Caki2 (cell line): ENCODE results near the gene PGAM2. TPM values are rescaled to one million over a fixed set of nuclear protein-coding genes. Genes with fewer than 3 reads are reported as not detected.

ENCODE experiments used
- DNase-seq: peaks from one replicate; pipeline ENCODE4 v3.0.0-alpha.2; 2015; ENCODE audit warnings: low read depth
- in situ Hi-C: cut with HindIII; loops from 2 replicates; pipeline ENCODE4 v1.10.0; 2016; ENCODE audit warnings: low sequenced_read_pairs, low pct_unique_long_range_greater_than_20kb, mixed read lengths
- total RNA-seq: library from RNA; depleted of rRNA; stranded (reverse); fragments of >200 nt; shearing (Covaris generic); gene quantifications from 2 replicates; pipeline ENCODE4 v1.2.3, GENCODE V29; 2014; ENCODE audit warnings: low replicate concordance; rRNA removed

The PGAM2 gene
- total RNA-seq: not detected in 2 replicates

DNA sequence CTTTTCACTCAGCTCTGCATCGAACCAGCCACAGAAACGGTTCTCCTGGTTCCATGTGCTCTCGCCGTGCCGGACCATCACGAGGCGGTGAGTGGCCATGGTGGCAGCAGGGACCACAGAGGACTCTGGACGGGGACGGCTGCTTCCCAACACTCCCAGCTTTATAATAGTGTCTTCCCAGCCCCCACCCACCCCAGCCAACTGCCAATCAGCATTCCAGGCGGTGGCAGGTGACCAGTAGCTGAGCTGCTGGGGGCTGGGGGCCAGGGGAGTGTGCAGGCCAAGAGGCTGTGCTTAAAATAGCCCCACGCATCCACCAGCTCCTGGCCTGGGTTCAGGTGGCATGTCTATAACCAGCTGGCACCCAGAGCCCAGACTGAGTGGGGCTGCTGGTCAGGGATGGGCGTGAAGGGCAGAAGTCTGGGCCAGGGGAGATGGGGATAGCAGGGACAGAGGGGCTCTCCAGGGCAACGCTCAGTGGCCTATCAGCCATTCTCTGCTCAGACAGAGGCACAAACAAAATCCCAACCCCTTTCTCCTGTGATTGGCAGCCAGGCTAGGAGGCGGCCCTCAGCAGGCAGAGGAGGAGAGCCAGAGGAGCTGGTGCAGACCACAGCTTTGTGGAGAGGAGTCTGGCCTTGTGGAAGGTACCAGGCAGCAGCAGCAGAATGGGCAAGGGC is at the start of gene PGAM2:
Gene PGAM2, minus strand, starts transcription at position 137 of the 680 bp plus-strand sequence. Its CDS starts 38 bp downstream, at position 99.
- in situ Hi-C loops: no loop called here
- no peak for DNase-seq

DNA sequence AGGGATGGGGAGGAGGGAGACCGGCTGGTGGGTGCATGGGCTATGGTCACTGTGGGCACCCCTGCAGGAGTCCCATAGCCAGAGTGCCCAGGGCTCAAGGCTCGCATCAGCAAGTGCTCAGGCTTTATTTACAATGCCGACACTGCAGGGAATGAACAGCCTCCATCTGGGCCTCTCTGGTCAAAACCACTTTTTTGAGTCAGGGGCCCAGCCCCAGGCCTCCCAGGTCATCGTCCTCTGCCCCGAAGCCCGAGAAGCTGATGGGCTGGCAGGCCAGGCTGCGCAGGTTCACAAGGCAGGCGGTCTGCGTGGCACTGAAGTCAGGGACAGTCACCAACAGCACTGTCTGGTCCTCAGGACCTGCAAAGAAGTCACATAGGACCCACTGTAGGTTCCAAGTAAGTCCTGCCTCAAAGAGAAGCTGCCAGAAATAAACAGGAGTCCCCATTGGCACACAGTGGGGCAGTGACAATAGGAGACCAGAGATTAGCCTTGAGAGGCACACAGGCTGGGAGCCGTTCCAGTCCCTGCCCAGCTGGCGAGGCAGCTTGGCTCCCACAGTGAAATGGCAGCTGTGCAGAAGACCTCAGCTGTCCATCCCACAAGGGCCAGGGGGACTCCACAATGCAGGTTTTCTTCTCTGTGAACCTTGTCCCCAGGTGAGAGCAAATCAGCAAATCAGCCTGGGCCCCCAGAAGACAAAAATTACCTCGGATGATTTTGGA is 49.4 kb upstream of the PGAM2 start:
- in situ Hi-C loops: no loop called here
- DNase-seq: no peak

DNA sequence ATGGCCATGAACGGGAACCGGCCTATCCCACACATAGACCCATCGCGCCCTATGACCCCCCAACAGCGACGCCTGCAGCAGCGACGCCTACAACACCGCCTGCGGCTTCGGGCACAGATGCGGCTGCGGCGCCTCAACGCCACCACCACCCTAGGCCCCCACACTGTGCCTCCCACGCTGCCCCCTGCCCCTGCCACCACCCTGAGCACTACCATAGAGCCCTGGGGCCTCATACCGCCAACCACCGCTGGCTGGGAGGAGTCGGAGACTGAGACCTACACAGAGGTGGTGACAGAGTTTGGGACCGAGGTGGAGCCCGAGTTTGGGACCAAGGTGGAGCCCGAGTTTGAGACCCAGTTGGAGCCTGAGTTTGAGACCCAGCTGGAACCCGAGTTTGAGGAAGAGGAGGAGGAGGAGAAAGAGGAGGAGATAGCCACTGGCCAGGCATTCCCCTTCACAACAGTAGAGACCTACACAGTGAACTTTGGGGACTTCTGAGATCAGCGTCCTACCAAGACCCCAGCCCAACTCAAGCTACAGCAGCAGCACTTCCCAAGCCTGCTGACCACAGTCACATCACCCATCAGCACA is 48.5 kb upstream of the PGAM2 start:
- DNase-seq: no peak
- in situ Hi-C loops: no loop called here

DNA sequence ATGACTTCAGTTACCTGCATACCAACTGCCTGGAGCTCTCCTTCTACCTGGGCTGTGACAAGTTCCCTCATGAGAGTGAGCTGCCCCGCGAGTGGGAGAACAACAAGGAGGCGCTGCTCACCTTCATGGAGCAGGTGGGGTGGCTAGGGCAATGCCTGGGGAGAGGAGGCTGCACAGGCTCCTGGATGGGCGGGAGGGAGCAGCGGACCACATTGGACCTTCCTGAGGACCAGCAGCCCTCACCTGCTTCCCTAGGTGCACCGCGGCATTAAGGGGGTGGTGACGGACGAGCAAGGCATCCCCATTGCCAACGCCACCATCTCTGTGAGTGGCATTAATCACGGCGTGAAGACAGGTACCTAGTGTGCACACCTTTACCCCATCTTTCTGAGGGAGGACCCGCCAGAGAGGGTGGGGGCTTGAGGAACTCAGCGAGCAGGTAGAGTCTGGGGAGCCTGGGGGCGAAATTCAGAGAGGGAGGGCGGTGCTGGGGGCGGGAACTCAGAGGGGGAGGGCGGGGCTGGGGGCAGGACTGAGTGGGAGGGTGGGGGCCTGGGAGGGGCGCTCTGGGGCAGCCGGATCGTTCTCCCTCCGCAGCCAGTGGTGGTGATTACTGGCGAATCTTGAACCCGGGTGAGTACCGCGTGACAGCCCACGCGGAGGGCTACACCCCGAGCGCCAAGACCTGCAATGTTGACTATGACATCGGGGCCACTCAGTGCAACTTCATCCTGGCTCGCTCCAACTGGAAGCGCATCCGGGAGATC is 47.8 kb upstream of the PGAM2 start:
- in situ Hi-C loops: no loop called here
- no peak for DNase-seq

DNA sequence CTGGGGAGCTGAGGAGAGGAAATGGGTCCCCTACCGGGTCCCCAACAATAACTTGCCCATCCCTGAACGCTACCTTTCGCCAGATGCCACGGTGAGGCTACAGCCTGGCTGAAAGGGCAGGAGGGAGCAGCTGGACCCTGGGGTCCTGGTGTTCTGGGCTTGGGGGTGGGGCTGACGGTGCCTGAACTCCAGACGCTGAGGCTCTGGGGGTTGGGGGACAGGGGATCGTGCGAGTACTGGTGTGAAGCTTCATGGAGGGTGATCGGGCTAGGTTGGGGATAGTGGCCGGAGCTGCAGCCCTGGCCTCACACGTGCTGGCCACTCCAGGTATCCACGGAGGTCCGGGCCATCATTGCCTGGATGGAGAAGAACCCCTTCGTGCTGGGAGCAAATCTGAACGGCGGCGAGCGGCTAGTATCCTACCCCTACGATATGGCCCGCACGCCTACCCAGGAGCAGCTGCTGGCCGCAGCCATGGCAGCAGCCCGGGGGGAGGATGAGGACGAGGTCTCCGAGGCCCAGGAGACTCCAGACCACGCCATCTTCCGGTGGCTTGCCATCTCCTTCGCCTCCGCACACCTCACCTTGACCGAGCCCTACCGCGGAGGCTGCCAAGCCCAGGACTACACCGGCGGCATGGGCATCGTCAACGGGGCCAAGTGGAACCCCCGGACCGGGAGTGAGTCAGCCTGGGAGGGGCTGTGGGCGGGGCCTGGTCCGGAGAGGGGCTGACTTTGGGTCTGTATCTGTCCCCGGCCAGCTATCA is 47.0 kb upstream of the PGAM2 start:
- no peak for DNase-seq
- in situ Hi-C loops: no loop called here

DNA sequence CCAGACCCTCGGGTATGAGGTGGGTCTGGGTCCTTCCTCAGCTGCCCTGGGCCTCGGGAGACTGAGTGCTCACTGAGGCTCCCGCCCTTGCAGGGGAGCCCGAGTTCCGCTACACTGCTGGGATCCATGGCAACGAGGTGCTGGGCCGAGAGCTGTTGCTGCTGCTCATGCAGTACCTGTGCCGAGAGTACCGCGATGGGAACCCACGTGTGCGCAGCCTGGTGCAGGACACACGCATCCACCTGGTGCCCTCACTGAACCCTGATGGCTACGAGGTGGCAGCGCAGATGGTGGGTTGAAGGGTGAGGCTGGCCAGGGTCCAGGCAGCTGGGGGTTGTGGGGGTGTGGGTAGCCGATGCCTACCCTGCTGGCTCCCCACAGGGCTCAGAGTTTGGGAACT is 46.4 kb upstream of the PGAM2 start:
- in situ Hi-C loops: no loop called here
- no peak for DNase-seq

DNA sequence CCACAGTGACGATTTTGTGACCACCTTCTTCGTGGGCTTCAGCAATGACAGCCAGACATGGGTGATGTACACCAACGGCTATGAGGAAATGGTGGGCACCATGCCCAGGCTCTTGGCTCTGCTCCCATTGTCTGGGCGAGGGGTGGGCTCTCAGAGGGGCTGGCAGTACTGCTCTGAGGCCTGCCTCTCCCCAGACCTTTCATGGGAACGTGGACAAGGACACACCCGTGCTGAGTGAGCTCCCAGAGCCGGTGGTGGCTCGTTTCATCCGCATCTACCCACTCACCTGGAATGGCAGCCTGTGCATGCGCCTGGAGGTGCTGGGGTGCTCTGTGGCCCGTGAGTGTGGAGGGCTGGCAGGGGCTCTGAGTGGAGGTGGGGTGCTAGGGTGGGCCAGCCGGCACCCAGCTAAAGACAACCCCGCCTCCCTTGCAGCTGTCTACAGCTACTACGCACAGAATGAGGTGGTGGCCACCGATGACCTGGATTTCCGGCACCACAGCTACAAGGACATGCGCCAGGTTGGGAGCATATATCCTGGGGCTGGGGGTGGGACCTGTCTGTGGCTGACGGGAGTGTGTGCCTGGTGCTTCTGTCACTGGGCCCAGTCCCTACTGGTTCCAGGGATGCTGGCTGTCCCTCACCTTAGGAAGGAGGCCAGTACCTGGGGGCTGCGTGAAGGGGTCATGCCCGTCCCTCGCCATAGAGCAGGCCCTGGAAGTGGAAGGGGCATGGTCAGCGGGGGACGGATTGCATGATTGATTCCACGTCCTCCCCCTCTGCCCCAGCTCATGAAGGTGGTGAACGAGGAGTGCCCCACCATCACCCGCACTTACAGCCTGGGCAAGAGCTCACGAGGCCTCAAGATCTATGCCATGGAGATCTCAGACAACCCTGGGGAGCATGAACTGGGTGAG is 45.6 kb upstream of the PGAM2 start:
- DNase-seq: no peak

DNA sequence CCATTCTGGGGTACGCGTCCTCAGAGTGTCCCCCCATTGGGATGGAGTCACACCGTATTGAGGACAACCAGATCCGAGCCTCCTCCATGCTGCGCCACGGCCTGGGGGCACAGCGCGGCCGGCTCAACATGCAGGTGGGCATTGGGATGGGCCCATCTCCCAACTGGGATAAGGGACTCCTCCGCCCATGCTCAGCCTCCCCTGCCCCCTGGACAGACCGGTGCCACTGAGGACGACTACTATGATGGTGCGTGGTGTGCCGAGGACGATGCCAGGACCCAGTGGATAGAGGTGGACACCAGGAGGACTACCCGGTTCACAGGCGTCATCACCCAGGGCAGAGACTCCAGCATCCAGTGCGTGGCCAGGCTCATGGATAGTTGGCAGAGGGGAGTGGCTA is 44.6 kb upstream of the PGAM2 start:
- in situ Hi-C loops: no loop called here
- no peak for DNase-seq

More for the DNA sequence above, 45.6 kb upstream of the PGAM2 start:
- in situ Hi-C loops: no loop called here

DNA sequence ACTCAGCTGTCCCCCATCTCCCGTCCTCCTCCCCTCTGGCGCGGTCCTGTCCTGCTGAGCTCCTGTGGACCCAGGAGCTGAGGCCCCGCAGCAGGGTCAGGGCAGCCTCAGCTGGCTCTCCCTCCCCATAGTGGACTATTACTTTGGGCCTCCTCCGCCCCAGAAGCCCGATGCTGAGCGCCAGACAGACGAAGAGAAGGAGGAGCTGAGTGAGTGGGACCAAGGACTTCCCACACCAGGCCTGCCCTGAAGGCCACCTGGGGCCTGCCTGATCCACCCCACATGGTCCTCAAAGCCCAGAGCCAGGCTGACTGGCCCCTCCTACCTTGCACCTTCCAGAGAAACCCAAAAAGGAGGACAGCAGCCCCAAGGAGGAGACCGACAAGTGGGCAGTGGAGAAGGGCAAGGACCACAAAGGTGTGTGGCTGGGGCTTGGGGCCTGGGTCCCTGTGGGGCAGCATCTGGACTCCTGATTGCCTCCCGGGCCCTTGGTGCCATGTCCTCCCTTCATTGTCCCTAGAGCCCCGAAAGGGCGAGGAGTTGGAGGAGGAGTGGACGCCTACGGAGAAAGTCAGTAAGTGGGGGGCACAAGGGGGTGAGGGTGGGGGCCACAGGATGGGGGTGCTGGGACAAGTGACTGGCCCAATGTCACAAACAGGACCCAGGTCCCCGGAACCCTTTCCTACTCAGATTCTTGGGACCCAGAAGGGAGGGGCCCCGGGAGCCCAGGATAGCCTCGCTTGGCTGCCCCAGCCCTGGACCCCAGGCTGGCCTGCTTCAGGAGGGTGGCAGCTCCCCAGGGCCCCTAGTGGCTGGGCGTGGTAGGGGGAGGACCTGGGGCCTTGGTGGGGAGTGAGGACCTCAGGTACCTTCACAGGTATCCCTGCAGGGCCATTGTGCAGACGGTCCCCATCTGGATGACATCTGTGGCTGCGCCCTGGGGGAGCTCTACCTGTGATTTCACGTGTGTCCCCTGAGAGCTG is 43.7 kb upstream of the PGAM2 start:
- in situ Hi-C loops: no loop called here
- no peak for DNase-seq

DNA sequence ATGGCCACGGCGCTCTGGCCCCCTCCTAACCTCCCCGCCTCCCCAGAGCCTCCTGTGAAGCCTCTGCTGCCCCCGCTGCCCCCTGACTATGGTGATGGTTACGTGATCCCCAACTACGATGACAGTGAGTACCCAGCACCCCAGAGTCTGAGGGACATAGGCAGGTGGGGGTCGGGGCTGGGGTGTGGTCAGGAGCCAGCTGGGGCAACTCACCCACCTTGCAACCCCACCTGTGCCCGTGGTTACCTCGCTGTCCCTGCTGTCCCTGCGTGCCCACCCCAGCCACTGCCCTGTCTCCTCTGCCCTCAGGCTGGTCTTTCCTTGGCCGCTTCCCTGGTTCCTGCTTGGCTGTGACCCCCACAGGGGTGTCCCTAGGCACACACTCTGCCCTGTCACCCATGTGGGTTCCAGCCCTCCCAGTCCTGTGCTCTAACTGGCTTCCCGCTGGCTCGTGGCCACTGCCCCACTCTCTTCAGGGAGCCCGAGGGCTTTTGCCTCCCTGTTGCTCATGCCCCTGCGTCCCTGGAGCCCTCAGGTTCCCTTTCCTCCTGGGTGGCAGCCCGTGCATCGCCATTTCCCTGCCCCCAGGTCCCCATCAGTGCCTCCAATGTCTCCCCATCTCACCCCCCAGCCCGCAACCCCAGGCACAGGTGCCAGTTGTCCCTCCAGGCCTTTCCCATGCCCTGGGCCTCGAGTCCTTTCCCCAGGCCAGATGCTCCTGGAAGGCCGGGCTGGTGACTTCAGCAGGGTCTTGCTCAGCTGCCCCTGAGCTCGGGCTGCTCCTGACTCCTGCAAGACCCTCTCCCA is 42.8 kb upstream of the PGAM2 start:
- in situ Hi-C loops: no loop called here
- no peak for DNase-seq

DNA sequence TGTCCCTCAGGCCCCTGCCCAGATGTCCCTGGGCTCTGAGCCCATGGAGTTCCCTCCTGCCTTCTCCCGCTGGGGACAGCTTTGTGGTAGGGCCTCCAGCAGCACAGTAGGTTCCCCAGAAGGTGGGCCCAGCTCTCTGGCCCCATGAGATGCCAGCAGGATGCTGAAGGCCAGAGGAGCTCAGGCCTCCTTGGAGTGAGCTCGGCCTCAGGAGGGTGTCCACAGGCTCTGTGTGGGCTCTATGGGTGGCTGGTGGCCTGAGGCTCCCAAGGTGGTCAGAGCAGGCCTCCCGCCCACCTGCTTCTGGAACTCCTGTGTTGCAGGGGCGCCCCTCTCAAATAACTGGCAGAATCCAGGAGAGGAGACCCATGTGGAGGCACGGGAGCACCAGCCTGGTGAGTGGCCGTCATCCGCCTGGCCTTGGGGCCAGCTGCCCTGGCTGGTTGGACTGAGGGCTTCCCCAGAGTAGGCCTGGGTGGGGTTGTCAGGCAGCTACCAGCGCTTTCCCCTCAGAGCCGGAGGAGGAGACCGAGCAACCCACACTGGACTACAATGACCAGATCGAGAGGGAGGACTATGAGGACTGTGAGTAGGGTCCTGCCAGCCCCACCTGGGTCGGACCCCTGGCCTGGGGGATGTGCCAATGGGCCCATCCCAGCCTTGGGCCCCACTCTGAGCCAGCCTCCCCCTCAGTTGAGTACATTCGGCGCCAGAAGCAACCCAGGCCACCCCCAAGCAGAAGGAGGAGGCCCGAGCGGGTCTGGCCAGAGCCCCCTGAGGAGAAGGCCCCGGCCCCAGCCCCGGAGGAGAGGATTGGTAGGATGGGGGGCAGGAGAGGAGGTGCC is 42.0 kb upstream of the PGAM2 start:
- in situ Hi-C loops: no loop called here
- no peak for DNase-seq

DNA sequence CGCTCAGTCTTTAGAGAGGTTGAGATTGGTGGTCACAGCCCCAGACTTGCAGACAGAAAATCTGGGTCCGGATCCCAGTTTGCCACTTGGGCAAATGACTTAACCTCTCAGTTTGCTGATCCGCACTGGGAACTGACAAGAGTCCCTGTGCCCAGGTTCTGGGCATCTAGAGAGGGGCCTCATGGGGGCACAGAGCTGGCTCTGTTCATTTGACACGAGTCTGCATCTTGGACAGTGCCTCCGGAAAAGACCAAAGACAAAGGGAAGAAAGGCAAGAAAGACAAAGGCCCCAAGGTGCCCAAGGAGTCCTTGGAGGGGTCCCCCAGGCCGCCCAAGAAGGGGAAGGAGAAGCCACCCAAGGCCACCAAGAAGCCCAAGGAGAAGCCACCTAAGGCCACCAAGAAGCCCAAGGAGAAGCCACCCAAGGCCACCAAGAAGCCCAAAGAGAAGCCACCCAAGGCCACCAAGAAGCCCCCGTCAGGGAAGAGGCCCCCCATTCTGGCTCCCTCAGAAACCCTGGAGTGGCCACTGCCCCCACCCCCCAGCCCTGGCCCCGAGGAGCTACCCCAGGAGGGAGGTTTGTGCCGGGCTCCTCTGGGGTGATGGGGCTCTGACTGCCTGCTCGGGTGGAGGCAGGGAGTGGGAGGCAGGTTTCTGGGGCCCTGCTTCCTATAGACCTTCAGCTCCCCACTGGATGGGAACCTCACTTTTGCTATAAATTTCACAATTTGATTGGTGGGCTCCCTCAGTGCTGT is 41.1 kb upstream of the PGAM2 start:
- DNase-seq: no peak
- in situ Hi-C loops: no loop called here

DNA sequence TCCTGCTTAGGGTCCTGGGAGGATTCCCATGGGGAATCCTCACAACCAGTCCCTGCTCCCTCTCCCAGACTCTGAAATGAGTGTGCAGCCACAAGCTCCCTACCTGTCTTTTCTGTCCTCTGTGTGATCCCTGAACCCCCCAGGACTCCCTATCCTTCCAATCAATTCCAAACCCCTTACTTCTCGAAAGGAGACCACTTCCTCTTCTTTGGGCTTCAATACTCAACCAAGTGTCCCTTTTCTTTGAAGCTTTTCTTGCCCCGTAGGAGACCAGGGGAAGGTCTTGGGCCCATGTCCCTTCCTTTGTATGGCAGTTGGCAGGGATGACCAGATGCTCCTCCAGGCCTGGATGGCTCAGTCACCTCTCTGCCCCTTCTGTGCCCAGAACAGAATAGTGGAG is 40.5 kb upstream of the PGAM2 start:
- in situ Hi-C loops: no loop called here
- no peak for DNase-seq
